HCT116 (cell line): Measurements from ENCODE around the gene SIGLEC5.
"Not testable (repeated sequence)": the region's sequence is repeated elsewhere in the genome, so short reads cannot be mapped to it uniquely, and the experiment has no call there.

Source experiments
- CBX3 ChIP-seq: IDR thresholded peaks from 2 replicates; pipeline ENCODE4 v1.6.1; 2012; ENCODE audit warnings: low read depth
- CTCF ChIP-seq, 3 experiments: fragments of 200-600 bp in 1 of 3; sonication (generic) in 1 of 3; IDR thresholded peaks in 2 of 3; conservative IDR thresholded peaks in 1 of 3; 2 replicates each; pipeline ENCODE4 v1.5.1; 2012 to 2017; ENCODE audit warnings: low read depth in 2 of 3, low read length in 2 of 3, antibody characterized with exemption in 1 of 3, borderline replicate concordance in 1 of 3, control low read depth in 1 of 3, mild to moderate bottlenecking in 1 of 3, mixed read lengths in 1 of 3, mixed run types in 1 of 3, moderate library complexity in 1 of 3; ENCODE audit not compliant: insufficient read depth in 1 of 3
- EZH2 ChIP-seq: fragments of 200-600 bp; sonication (generic); IDR thresholded peaks from 2 replicates; pipeline ENCODE4 v1.6.1; 2017; ENCODE audit warnings: antibody characterized with exemption, mixed run types
- EZH2phosphoT487 ChIP-seq: fragments of 200-600 bp; IDR thresholded peaks from 2 replicates; pipeline ENCODE4 v1.6.1; 2018; ENCODE audit warnings: antibody characterized with exemption, borderline replicate concordance
- FOSL1 ChIP-seq: IDR thresholded peaks from 2 replicates; pipeline ENCODE4 v1.6.1; 2012; ENCODE audit warnings: low read depth
- POLR2A ChIP-seq: IDR thresholded peaks from 2 replicates; pipeline ENCODE4 v1.7.0; 2011; ENCODE audit warnings: borderline replicate concordance; ENCODE audit not compliant: insufficient read depth, insufficient read length; ENCODE audit errors: extremely low read depth
- POLR2AphosphoS5 ChIP-seq: IDR thresholded peaks from 2 replicates; pipeline ENCODE4 v1.6.1; 2011; ENCODE audit warnings: mild to moderate bottlenecking, low read depth, low read length, moderate library complexity
- SRF ChIP-seq: IDR thresholded peaks from 2 replicates; pipeline ENCODE4 v1.6.1; 2012; ENCODE audit warnings: low read depth
- YY1 ChIP-seq: IDR thresholded peaks from 2 replicates; pipeline ENCODE4 v1.6.1; 2011; ENCODE audit warnings: low read length, low read depth, moderate library complexity, mild to moderate bottlenecking; ENCODE audit not compliant: insufficient replicate concordance; ENCODE audit errors: extremely low read depth
- ZNF274 ChIP-seq: fragments of 200-500 bp; sonication (Bioruptor generic); IDR thresholded peaks from 2 replicates; pipeline ENCODE4 v1.6.1; 2014; ENCODE audit warnings: mild to moderate bottlenecking, low read depth, low read length, inconsistent platforms

DNA sequence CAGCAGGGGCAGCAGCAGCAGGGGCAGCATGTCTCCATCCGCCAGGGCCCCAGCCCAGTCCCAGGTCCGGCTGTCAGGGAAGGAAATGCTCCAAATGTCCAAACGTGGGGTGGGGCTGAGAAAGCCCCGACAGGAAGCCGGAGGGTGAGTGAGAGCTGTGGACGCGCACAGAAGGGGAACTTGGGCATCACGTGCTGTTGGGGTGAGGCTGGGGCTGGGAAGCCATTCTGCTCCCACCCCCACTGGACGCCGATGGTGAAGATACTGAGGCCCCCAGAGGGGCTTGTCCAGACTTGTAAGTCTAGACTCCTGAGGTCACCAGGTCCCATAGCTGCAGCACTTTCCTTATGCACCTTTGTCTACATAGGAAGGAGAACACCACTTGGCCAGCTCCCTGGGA, 16.5 kb upstream of the SIGLEC5 start, which contains the start of gene SIGLEC14:
- not testable (repeated sequence) for TF ChIP-seq POLR2A; CTCF (IDR thresholded peaks at IDR 0.05 in 2 of 3, conservative IDR thresholded peaks at IDR 0.05 in 1 of 3; ENCODE audit: borderline replicate concordance in 1 of 3, insufficient read depth in 1 of 3, low read depth in 2 of 3, low read length in 2 of 3); FOSL1; ZNF274; SRF; EZH2phosphoT487; POLR2AphosphoS5; CBX3; EZH2; YY1
